Measurements from ENCODE around the gene CIDEB.

Gene CIDEB

GRCh38 chr14:24290746-24291145 lies 17.0 kb downstream of the CIDEB start:
- no peak for DNase-seq

GRCh38 chr14:24289649-24290280 lies 18.0 kb downstream of the CIDEB start:
- DNase-seq, result no peak

GRCh38 chr14:24286996-24287395 lies 20.8 kb downstream of the CIDEB start:
- no peak for DNase-seq

DNA sequence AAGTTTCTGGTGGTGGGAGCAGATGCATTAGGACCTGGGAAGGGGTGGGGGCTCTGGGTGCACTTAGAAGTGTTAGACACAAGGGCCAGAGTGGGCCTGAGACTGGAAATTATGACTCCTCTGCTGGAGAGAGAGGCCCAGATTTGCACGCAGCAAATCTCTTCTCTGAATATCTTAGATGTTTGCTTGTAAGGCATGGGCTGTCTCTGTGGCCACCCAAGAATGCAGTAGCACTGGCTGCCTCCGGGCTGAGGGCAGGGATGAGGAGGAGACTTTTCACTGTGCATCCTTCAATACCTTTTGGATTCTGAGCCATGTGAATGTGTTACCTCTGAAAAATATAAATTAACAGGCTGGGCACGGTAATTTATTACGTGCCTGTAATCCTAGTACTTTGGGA lies 22.4 kb downstream of the CIDEB start:
- DNase-seq, result no peak

DNA sequence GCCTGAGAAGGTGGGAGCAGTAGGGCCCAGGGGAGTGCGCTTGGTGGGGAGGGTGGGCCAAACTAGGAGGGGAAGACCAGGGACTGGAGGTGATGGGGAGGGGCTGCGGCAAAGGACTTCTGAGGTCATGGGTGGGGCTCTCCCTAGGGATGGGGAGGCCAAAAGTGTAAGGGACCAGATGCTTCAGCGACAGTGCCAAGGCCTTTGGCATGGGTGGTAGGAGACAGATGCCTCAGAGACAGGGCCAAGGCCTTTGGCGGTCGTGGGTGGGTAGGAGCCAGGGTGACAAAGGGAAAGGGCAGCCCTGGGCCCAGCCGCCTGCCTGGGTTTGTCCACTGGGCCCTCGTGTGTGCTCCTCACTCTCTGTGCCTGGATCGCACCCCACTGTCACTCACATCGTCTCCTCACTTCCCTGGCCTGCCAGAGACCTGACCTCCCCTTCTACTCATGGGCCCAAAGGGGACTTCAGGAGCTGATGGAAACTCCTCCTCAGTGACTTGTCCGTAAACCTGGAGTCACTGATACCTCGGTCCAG lies 23.2 kb downstream of the CIDEB start:
- DNase-seq, result no peak

DNA sequence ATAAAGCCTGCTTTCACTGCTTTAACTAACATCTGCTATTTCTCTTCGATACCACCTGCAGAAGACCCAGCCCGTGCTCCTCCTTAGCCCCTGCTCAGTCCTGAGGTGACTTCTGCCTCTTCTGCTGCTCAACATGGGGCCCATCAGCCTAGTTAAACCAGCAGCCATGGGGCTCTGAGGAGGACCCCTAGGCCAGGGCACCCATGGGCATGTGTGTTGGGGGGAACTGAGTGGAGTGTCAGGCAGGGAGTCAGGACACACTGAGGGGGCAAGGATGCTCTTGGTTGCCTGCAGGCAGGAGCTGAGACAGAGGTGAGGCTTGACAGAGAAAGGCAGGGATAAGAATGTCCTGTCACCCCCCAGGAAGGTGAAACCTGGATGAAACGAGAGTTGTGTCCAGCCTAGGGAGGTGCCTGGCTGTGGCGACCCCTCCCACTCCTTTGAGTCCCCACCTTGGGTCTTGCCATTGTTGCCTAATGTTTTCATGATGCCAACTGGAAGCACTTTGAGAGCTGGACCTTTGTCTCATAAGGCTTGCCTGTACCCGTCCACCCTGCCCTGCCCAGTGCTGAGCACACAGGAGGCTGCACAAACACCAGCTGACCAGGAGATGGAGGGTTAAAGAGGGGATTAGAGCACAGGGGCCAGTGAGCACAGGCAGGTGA lies 23.8 kb downstream of the CIDEB start:
- no peak for DNase-seq

- DNase-seq, result no peak
These were observed 25.0 kb downstream of the CIDEB start for GRCh38 chr14:24282736-24283135.

GRCh38 chr14:24281636-24282035 lies 26.1 kb downstream of the CIDEB start:
- peak; percentile 45 for DNase-seq

DNA sequence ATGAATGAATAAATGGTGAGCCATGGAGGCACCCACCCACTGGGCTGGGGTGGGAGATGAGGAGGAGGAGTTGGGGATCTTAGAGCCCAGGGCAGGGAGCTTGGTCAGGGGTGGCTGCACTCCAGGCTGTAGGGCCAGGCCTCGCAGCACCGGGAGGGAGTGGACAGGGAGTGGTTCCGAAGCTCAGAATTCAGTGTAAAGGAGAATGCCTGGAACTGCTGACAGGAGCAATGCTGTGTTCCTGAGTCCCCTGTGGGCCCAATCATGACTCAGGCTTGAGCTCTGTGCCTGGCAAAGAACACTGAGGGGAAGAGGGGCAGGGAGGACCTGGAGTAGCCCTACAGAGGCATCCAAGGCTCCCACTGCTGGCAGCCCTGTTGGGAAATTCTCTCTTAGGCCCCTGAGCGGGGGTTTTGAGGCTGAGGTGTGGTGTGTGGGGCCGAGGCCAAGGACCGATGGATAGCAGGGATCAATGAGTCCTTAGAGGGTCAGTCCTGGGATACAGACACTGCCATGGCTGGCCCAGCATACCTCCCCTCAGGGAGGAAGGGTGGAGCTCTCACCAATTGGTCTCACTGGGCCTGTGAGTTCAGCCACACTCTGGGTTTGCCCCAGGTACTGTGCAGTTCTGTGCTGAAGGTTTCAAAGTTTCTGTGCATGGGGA lies 26.8 kb downstream of the CIDEB start:
- DNase-seq, result no peak

GRCh38 chr14:24279301-24280186 lies 28.2 kb downstream of the CIDEB start:
- DNase-seq, result peak; percentile 83

- DNase-seq, result no peak
These were observed 29.4 kb downstream of the CIDEB start for GRCh38 chr14:24278424-24278823.

DNA sequence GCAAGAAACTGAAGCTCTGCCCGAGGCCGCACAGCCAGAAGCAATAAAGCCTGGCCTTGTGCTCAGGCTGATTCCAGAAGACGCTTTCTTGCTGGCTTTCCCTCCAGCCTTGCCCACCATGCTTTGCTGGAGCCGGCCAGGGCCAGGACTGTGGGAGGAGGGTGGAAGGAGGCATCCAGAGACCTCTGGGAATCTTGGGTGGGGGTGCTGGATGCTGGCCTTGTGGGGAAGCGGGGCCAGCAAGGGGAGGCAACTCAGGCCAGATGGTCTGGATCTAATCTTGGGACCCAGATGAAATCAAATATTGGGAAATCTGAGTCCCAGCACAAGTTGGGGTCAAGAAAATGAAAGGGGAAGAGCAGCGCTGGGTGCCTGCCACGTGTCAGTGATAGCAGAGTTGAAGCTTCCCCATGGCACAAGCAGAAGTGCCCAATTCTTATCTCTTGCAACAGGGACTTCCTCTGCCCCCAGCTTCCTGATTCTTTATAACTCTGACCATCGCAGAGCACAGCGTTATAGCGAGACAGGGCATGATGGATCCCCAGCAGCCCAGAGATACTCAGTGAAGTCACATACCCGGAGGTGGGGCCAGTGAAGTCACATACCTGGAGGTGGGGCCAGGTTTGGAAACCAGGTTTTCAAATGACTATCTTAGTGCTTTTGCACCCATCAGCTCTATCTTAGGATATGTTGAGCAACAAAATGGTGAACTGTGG lies 30.0 kb downstream of the CIDEB start:
- peak; percentile 92 for DNase-seq

- peak; percentile 64 for DNase-seq
These were observed 30.7 kb downstream of the CIDEB start for GRCh38 chr14:24277071-24277470.

GRCh38 chr14:24274101-24274543 lies 33.7 kb downstream of the CIDEB start:
- DNase-seq, result peak; percentile 94

DNA sequence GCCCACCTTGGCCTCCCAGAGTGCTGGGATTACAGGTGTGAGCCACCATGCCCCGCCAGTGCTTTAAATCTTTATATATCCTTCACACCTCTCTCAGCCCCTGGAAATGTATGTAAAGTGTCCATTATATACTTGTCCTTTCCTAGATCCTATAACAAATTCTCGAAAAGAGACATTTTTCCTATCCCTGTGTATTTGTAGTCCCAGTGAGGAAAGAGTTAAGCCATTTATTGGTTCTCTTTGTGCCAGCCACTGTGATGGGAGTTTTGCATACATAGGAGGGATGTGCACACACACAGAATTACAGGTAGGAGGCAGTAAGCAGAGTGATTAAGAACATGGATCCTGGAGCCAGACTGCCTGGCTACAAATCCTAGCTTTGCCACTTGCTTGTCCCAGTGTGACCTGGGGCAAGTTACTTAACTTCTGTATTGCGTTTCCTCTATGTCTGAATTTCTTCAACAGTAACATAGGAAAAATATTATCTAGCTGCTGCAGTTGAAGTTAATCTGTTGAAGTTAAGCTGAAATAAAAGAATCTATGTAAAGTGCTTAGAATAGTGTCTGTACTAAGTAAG lies 34.3 kb downstream of the CIDEB start:
- DNase-seq, result peak; percentile 66

GRCh38 chr14:24272467-24272866 lies 35.3 kb downstream of the CIDEB start:
- peak; percentile 19 for DNase-seq

DNA sequence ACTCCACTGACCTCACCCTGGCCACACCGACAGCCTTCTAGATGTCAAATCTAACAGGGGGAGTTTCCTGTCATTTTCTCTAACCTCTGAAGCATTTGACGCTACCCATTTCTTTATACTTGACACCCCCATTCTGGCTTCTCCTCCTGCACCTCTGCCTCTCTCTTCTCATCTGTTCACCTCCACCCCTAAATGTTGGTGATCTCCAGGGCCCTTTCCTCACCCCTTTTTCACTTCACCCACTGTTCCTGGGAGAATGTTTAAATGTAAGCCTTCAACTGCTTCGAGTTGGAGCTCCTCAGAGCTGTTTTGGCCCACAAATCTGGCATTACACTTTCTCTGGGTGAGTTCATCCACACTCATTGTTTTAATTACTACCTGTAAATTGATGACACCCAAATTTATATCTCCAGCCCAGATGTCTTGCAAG lies 35.9 kb downstream of the CIDEB start:
- no peak for DNase-seq

DNA sequence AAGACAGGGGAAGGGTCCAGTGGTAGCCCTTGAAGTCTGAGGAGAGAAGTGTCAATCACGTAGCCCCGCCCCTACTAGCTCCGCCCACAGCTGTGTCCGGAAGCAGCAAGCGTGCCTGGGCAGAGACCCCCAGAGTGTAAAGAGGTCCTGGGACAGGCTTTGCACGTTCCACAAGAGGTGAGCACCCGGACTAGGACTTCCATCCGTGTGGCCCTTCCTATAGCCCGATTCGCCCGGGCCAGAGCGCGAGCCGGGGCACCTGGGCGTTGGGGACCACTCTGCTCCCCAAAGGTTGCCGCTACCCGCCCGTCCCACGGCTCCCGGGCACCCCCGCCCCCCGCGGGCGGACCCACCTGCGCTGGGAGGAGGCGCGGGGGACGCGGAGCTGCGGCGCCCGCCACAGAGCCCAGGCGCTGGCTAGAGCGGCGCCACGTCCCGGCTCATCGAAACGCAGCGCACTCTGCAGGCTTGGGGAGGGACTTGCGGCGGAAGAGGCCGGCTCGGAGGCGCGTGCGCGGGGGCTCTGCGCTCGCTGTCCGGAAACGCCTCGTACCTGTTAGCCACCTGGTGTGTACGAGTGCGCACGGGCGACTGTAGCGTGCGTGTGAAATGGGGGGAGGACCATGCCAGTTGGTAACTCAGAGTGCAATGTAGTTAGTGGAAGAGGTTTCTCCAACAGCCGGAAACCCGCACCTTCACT lies 36.5 kb downstream of the CIDEB start, which contains the start of gene RABGGTA:
Gene RABGGTA (minus strand): TSS at position 464 of the 700 bp plus-strand sequence. CDS start 482 bp downstream, outside the sequence.
- peak; percentile 85 for DNase-seq

- no peak for DNase-seq
These were observed 37.1 kb downstream of the CIDEB start for GRCh38 chr14:24270537-24271133.

GRCh38 chr14:24269910-24270536 lies 37.8 kb downstream of the CIDEB start:
- DNase-seq, result no peak
